Measurements from ENCODE around the gene CKM. TPM values are rescaled to one million over a fixed set of nuclear protein-coding genes. Genes with fewer than 3 reads are reported as not detected.
A peak's percentile ranks its signal among the peaks of the same experiment; 100 is the strongest.

The CKM gene
- 10 to 100 TPM; 24.7 to 42.8 TPM for total RNA-seq

DNA sequence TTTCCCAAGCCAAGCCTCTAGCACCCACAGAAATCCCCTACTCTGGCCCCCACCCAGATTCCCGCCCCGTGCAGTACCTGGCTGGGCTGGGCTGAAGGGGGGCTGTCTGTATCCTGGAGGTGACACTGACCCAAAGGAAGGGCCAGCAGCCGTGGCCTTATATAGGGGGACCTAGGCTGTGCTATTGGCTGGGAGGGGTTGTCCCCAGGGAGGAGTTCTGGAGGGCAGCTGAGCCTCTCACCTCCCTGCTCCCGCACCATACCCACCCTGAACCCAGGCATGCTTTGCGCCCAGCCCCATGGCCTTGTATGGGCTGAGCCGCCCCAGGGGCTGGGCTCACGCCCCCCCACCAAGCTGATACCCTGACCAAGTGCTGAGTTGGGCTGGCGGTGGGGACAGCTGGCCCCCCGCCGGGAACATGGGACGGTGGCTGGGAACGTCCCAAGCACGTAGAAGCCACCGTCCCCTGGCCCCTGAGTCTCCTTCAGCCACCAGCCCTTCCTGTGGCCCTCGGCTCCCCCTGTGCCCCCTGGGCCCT lies at the start of gene CKM:
CKM (minus strand) TSS at position 132 of the 538 bp plus-strand sequence. CDS start 3,162 bp downstream, outside the sequence.
- intact Hi-C loops (cut with DNase I), result no loop called here
- Histone ChIP-seq H3K27ac (peak within 1 kb of the TSS in 1 of 2 donors; percentile 18), H3K36me3 (no peaks in the 10 kb centered on the region), H3K27me3 (replicated peaks; ENCODE audit: insufficient read depth) (no peaks in the 10 kb centered on the region), H3K4me1 (replicated peaks) (no peaks in the 10 kb centered on the region), H3K9me3 (no peaks in the 10 kb centered on the region), H3K4me3 (no peak within 1 kb of the TSS)
- WGBS, result 57% methylated on average over 14 of the region's 15 CpGs
- DNase-seq (ENCODE audit: low spot score), result no peak
- TF ChIP-seq, protein P1, sequence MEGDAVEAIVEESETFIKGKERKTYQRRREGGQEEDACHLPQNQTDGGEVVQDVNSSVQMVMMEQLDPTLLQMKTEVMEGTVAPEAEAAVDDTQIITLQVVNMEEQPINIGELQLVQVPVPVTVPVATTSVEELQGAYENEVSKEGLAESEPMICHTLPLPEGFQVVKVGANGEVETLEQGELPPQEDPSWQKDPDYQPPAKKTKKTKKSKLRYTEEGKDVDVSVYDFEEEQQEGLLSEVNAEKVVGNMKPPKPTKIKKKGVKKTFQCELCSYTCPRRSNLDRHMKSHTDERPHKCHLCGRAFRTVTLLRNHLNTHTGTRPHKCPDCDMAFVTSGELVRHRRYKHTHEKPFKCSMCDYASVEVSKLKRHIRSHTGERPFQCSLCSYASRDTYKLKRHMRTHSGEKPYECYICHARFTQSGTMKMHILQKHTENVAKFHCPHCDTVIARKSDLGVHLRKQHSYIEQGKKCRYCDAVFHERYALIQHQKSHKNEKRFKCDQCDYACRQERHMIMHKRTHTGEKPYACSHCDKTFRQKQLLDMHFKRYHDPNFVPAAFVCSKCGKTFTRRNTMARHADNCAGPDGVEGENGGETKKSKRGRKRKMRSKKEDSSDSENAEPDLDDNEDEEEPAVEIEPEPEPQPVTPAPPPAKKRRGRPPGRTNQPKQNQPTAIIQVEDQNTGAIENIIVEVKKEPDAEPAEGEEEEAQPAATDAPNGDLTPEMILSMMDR (IDR thresholded peaks at IDR 0.05), result no peak
- TF ChIP-seq POLR2AphosphoS5 (IDR thresholded peaks at IDR 0.05) (no peak), POLR2A (IDR thresholded peaks at IDR 0.05) (no peak)

DNA sequence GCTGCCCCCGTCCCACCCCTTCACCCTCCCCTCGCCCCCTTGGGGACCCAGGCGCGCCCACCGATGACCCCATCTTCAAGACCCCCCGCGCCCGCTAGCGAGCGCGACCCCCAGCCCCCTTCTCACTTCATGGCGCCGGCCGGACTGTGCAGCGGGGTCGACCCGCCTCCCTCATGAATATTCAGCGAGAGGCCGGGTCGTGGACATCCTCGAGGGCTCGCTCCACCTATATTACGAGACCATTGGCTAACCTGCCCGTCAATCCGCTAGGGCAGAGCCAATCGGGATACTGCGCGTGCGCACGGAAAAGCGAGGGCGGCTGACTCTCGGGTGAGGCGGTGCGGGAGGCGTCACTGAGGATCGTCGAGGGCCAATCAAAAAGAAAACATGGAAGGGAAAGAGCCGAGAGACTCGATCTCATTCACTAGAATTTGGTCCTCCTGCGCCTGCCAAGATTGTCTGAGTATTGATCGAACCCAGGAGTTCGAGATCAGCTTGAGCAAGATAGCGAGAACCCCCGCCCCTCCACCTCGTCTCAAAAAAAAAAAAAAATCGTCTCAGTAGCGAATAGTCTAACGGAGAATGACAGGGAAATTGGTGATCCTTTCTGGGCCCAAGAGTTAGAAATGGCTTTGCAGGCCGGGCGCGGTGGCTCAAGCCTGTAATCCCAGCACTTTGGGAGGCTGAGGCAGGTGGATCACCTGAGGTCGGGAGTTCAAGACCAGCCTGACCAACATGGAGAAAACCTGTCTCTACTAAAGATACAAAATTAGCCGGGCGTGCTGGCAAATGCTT lies 47.9 kb upstream of the CKM start, which contains the start of gene ERCC2:
ERCC2 (minus strand) TSS at position 164 of the 795 bp plus-strand sequence; CDS start at position 131, 33 bp downstream.
- intact Hi-C loops (cut with DNase I), result no loop called here
- peak; percentile 99 for DNase-seq (ENCODE audit: low spot score)
- Histone ChIP-seq H3K27ac (peak within 1 kb of the TSS; percentile 72 to 73), H3K4me1 (replicated peaks) (no peaks in the 10 kb centered on the region), H3K36me3 (no peaks in the 10 kb centered on the region), H3K4me3 (peak within 1 kb of the TSS; percentile 72 to 86), H3K27me3 (replicated peaks; ENCODE audit: insufficient read depth) (no peaks in the 10 kb centered on the region), H3K9me3 (no peaks in the 10 kb centered on the region)
- TF ChIP-seq POLR2AphosphoS5 (IDR thresholded peaks at IDR 0.05) (peak; percentile 100), POLR2A (IDR thresholded peaks at IDR 0.05) (peak; percentile 53)
- TF ChIP-seq, protein P1 (IDR thresholded peaks at IDR 0.05), result no peak
- 4% methylated on average over 55 of the region's 55 CpGs for WGBS

DNA sequence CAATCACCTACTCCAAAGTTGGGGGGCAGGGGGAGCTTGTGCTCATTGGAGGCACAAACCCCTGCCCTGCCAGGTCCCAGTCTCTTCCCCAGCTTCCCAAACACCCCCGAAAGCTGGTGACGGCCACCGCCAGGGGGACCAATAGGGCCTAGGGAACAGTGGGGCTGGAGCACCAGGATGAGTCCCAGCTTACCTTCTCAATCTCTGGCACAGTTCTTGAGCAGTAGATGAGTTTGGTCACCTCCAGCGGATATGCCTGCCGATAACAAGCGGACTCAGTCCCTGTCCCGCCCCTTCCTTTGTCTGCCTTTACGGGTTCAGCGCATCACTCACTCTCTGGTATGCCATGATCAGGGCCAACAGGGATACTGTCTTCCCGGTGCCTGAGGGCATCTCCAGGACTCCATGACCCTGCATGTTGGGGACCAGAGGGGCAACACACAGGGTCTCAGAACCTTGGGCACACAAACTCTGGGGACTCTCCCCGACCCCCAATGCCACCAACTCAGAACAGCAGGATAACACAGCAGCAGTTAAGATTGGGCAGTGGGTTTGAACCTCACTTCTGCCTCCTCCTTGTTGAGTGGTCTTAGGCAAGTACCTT lies 46.2 kb upstream of the CKM start:
- WGBS, result 82% methylated on average over 11 of the region's 11 CpGs

DNA sequence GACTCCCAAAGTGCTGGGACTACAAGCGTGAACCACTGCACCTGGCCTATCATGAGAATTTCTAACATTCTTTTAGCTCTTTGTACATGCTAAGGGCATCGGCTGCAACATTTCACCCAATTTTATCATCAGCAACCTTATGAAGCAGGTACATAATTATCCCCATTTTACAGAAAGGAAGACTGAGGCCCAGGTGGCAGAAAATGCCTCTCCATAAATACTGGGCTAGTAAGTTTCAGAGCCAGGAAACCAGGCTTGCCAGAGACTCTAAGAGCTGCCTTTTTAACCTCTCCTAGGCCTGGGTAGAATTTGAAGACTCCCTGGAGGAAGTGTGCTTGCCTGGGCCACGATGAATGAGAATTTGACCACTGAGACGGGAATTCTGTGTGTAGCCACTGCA lies 45.5 kb upstream of the CKM start:
- 98% methylated on average over 4 of the region's 4 CpGs for WGBS
- intact Hi-C loops (cut with DNase I), result no loop called here
- H3K4me1 ChIP-seq (replicated peaks), result no peaks in the 10 kb centered on the region
- no peak overlapping the region for H3K27ac ChIP-seq
- H3K9me3 ChIP-seq, result no peaks in the 10 kb centered on the region
- no peak overlapping the region for H3K4me3 ChIP-seq
- no peaks in the 10 kb centered on the region for H3K36me3 ChIP-seq
- TF ChIP-seq, protein P1 (IDR thresholded peaks at IDR 0.05), result no peak
- no peak for TF ChIP-seq POLR2A (IDR thresholded peaks at IDR 0.05)
- no peak for TF ChIP-seq POLR2AphosphoS5 (IDR thresholded peaks at IDR 0.05)
- no peak for DNase-seq (ENCODE audit: low spot score)
- H3K27me3 ChIP-seq (replicated peaks; ENCODE audit: insufficient read depth), result no peaks in the 10 kb centered on the region

More for the DNA sequence above, 46.2 kb upstream of the CKM start:
- intact Hi-C loops (cut with DNase I), result no loop called here
- no peak overlapping the region for H3K4me3 ChIP-seq
- H3K9me3 ChIP-seq, result no peaks in the 10 kb centered on the region
- no peak for DNase-seq (ENCODE audit: low spot score)
- no peak overlapping the region for H3K27ac ChIP-seq
- TF ChIP-seq POLR2AphosphoS5 (IDR thresholded peaks at IDR 0.05) (no peak), POLR2A (IDR thresholded peaks at IDR 0.05) (no peak)
- TF ChIP-seq, protein P1 (IDR thresholded peaks at IDR 0.05), result no peak
- no peaks in the 10 kb centered on the region for H3K4me1 ChIP-seq (replicated peaks)
- no peaks in the 10 kb centered on the region for H3K27me3 ChIP-seq (replicated peaks; ENCODE audit: insufficient read depth)
- no peaks in the 10 kb centered on the region for H3K36me3 ChIP-seq
